GM12875 (cell line): ENCODE results near the gene ETV3L.
A peak's percentile ranks its signal among the peaks of the same experiment; 100 is the strongest.
"Not testable (repeated sequence)": the region's sequence is repeated elsewhere in the genome, so short reads cannot be mapped to it uniquely, and the experiment has no call there.

Experiments
- H3K4me3 ChIP-seq: one replicate; pipeline ENCODE4 v1.5.1; 2011; ENCODE audit warnings: low read depth, low read length, control low read depth
- TF ChIP-seq, protein P1 (sequence below): IDR thresholded peaks from 2 replicates; pipeline ENCODE4 v1.5.1; 2011; ENCODE audit warnings: low read depth, mild to moderate bottlenecking, control low read depth, inconsistent platforms, low read length, moderate library complexity, borderline replicate concordance; ENCODE audit not compliant: insufficient read depth

The ETV3L gene

DNA sequence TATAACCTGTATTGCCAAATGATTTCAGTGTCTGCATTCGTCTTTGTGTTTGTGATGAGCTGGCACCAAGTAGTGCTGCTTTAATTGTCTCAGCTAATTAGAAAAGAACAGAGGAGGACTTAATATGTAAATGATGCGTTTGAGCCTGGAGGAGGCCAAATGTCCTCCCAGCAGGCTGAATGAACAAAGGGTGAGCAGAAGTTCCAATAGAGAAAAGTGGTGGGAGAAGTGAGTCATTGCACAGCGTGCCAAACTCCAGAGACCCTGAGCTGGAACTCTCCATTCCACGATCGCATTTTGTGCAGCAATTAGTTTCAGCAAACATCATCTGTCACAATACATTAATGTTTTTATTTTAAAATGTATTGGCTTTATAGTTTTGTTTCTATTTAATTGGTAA lies 17.9 kb downstream of the ETV3L start:
- TF ChIP-seq, protein P1, sequence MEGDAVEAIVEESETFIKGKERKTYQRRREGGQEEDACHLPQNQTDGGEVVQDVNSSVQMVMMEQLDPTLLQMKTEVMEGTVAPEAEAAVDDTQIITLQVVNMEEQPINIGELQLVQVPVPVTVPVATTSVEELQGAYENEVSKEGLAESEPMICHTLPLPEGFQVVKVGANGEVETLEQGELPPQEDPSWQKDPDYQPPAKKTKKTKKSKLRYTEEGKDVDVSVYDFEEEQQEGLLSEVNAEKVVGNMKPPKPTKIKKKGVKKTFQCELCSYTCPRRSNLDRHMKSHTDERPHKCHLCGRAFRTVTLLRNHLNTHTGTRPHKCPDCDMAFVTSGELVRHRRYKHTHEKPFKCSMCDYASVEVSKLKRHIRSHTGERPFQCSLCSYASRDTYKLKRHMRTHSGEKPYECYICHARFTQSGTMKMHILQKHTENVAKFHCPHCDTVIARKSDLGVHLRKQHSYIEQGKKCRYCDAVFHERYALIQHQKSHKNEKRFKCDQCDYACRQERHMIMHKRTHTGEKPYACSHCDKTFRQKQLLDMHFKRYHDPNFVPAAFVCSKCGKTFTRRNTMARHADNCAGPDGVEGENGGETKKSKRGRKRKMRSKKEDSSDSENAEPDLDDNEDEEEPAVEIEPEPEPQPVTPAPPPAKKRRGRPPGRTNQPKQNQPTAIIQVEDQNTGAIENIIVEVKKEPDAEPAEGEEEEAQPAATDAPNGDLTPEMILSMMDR = no peak
- no peak overlapping the region for H3K4me3 ChIP-seq

DNA sequence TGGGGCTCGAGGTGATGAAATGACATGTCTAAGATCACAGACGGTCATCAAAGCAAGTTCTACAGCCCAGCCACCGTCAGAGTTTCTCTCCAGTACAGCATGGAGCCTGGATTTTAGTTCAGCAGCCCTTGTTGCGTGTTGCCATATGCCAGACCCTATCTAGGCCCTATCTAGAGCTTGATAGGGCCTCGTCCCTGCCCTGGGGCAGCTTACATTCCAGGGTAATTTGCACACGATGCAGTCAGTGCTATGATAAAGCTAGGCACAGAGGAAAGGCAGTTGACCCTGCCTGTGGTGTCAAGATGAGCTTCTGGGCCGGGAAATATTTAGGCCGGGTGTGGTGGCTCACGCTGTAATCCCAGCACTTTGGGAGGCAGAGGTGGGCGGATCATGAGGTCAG lies 18.9 kb downstream of the ETV3L start:
- TF ChIP-seq, protein P1 = no peak
- H3K4me3 ChIP-seq = no peak overlapping the region

DNA sequence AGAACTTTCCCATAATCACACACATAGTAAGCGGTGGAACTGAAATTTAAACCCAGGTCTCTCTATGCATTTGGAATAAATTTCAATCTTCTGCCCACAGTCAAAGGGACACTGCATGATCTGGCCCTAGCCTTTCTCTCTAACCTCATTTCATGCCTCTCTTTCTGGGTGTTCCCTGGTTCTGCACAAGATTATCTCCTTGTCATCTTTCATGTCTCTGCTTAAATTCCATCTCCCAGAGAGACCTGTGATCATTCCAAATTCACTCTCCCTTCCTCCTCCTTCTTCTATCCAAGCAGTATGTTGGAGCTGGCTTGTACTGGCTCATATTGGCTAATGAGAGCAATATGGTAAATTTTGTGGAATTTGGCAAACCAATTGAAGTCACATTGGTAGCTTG lies 22.2 kb downstream of the ETV3L start:
- TF ChIP-seq, protein P1 = no peak
- no peak overlapping the region for H3K4me3 ChIP-seq

DNA sequence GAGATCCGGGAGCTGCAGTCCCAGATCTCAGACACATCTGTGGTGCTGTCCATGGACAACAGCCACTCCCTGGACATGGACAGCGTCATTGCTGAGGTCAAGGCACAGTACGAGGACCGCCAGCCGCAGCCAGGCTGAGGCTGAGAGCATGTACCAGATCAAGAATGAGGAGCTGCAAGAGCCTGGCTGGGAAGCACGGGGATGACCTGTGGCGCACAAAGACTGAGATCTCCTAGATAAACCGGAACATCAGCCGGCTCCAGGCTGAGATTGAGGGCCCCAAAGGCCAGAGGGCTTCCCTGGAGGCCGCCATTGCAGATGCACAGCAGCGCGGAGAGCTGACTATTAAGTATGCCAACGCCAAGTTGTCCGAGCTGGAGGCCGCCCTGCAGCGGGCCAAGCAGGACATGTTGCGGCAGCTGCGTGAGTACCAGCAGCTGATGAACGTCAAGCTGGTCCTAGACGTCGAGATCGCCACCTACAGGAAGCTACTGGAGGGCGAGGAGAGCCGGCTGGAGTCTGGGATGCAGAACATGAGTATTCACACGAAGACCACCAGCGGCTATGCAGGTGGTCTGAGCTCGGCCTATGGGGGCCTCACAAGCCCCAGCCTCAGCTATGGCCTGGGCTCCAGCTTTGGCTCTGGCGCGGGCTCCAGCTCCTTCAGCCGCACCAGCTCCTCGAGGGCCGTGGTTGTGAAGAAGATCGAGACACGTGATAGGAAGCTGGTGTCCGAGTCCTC lies 25.5 kb downstream of the ETV3L start:
- TF ChIP-seq, protein P1 = peak; percentile 68
- no peak overlapping the region for H3K4me3 ChIP-seq

DNA sequence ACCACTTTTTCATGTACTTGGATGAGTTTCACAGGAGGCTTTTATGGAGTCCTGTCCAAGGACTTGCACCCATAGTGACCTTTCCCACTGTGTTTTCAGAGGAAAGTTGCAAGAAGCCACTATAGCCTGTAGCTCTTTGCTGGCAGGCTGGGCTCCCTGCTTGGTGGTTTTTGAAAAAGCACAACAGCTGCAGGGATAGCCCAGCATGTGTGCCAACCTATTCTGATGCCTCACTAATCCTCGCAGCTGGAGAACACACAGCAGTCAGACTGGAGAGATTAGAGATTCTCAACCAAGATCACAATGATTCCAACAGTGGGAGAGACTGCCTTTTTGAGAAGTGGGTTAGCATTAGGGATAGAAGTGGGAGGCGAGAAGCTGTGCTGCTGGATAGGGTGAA lies 30.0 kb downstream of the ETV3L start:
- no peak overlapping the region for H3K4me3 ChIP-seq
- TF ChIP-seq, protein P1 = no peak

DNA sequence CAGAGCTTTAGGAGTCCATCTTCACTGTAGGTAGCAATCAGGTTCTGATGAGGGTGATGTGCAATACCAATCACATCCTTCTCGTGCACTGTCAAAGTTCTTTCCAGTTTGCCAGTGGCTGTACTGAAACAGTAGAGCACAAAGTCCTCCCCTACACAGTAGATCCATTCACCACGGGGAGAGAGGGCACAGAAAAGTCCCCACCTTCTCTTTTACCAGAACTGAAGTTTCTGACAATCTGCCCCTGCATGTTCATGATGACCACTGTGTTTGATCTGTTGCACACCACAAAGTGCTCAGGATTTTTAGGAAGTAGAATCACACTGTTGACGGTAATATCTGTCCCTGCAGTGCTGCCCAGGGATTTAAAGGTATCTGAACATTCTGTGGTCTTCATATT lies 40.4 kb downstream of the ETV3L start:
- H3K4me3 ChIP-seq = not testable (repeated sequence)

DNA sequence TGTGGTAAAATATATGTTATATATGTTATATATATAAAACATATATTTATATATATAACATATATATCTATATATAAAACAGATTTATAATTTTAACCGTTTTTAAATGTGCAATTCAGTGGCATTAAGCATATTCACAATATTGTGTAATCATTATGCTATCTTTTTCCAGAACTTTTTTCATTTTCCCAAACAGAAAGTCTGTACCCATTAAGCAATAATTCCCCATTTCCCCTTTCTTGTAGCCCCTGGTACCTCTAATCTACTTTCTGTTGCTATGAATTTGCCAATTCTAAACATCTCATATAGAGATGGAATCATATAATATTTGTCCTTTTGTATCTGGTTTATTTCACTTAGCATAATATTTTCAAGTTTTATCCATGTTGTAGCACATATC lies 43.3 kb downstream of the ETV3L start:
- H3K4me3 ChIP-seq = no peak overlapping the region
- TF ChIP-seq, protein P1 = no peak

DNA sequence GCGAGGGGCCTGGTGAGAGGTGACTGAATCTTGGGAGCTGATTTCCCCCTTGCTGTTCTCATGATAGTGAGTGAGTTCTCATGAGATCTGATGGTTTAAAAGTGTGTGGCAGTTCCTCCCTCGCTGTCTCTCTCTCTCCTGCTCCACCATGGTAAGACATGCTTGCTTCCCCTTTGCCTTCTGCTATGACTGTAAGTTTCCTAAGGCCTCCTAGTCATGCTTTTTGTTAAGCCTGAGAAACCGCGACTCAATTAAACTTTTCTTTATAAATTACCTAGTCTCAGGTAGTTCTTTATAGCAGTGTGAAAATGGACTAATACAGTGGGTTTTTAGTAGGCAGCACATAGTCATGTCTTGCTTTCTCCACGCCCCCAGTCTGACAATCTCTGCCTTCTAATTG lies 43.9 kb downstream of the ETV3L start:
- not testable (repeated sequence) for H3K4me3 ChIP-seq
